Measurements from ENCODE around the gene TRIM36. TPM values are rescaled to one million over a fixed set of nuclear protein-coding genes. Genes with fewer than 3 reads are reported as not detected.

TRIM36 gene
- total and polyA plus RNA-seq, 2 of the 8 experiments (the other 6 are each of a cell fraction or from before 2014, with no cell fraction given), result 8.5 to 14.1 TPM

DNA sequence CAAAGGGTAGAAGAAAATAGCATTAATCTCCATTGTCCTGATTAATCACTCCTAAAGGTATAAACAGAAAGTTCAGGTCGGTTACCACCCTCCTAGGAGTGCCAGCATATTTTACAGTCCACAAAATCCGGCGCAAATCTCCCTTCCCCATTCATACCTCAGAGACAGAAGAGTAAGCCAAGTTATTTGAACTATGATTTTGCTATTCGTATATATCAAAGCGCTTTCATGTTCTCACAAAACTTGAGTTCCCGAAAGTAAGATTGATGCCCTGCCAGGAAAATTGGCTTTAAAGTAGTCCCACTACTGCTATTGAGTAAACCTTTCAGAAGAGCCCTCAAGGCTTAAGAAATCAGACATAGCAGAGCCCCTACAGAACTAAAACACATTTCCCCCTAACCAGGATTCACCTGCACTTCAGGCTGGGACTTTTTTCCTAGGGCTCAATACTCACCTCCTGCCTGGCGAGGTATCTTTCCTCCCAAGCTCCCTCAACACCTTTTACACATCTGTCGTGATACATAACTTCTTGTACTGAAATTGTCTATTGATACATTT is 21.8 kb upstream of the TRIM36 start:
- Histone ChIP-seq H3K36me3 (ENCODE audit: control insufficient read depth in 2 of 4, insufficient read depth in 4 of 4, low read length in 3 of 4) (no peaks in the 10 kb centered on the region), H3K79me1 (ENCODE audit: low read depth, low read length) (no peaks in the 10 kb centered on the region), H3K18ac (ENCODE audit: extremely low read depth, low read length) (no peak overlapping the region), H2BK20ac (ENCODE audit: low read length) (no peak overlapping the region), H2BK120ac (replicated peaks; ENCODE audit: low read depth, low read length) (no peak overlapping the region), H4K8ac (ENCODE audit: extremely low read depth, insufficient read depth, low read length) (no peak overlapping the region), H2AFZ (ENCODE audit: low read length) (no peak overlapping the region), H3K4ac (replicated peaks; ENCODE audit: insufficient read length, low read depth, low read length) (no peak overlapping the region), H4K5ac (ENCODE audit: insufficient read length, low read depth, low read length) (no peak overlapping the region), H3K4me1 (replicated peaks in 1 of 4; ENCODE audit: control insufficient read depth in 3 of 4, insufficient read depth in 4 of 4, low read length in 3 of 4) (peaks cover 0 to 3% (median 0%) of the 10 kb centered on the region in 4 experiments; a peak in 2 of 7 replicates), H3K4me3 (ENCODE audit: extremely low read depth in 1 of 4, insufficient read depth in 2 of 4, low read depth in 3 of 4, low read length in 4 of 4) (no peak overlapping the region), H3K23me2 (ENCODE audit: low read depth, low read length) (no peaks in the 10 kb centered on the region; the same call in 1 of the 2 replicates), H3K9me3 (ENCODE audit: insufficient read depth in 2 of 2, low read depth in 1 of 2, low read length in 1 of 2) (no peaks in the 10 kb centered on the region), H3K9ac (replicated peaks in 1 of 4; ENCODE audit: extremely low read depth in 1 of 4, low read depth in 3 of 4, low read length in 3 of 4) (no peak overlapping the region), H2BK15ac (ENCODE audit: low read length) (no peak overlapping the region), H3K14ac (ENCODE audit: insufficient read length) (no peak overlapping the region), H3K4me2 (ENCODE audit: insufficient read depth in 1 of 2, low read depth in 2 of 2, low read length in 2 of 2) (no peak overlapping the region), H2AK5ac (ENCODE audit: low read depth, low read length) (no peak overlapping the region), H4K20me1 (replicated peaks in 1 of 2; ENCODE audit: control insufficient read depth in 1 of 2, insufficient read depth in 2 of 2, low read length in 2 of 2) (no peaks in the 10 kb centered on the region), H3K79me2 (ENCODE audit: control insufficient read depth in 1 of 2, insufficient read depth in 2 of 2, low read length in 2 of 2) (no peaks in the 10 kb centered on the region), H3K27ac (ENCODE audit: low read depth, low read length) (no peak overlapping the region), H2BK12ac (ENCODE audit: low read depth, low read length) (no peak overlapping the region), H2BK5ac (ENCODE audit: low read depth, low read length) (no peak overlapping the region), H4K91ac (replicated peaks; ENCODE audit: insufficient read length, low read length) (no peak overlapping the region), H3K23ac (ENCODE audit: insufficient read length) (no peak overlapping the region), H3K27me3 (replicated peaks in 1 of 4; ENCODE audit: control insufficient read depth in 3 of 4, extremely low read depth in 1 of 4, insufficient read depth in 3 of 4, low read length in 3 of 4) (no peaks in the 10 kb centered on the region), H3K56ac (replicated peaks; ENCODE audit: insufficient read length, low read depth, low read length) (no peak overlapping the region)
- TF ChIP-seq HDAC6 (IDR thresholded peaks at IDR 0.05; ENCODE audit: low read depth, low read length) (no peak), CHD1 (IDR thresholded peaks at IDR 0.05; ENCODE audit: low read depth, low read length) (no peak), JUND (IDR thresholded peaks at IDR 0.05; ENCODE audit: low read length) (no peak), TCF12 (IDR thresholded peaks at IDR 0.05; ENCODE audit: low read depth, low read length) (no peak), KDM1A (IDR thresholded peaks at IDR 0.05; ENCODE audit: borderline replicate concordance, low read length) (no peak), SP4 (IDR thresholded peaks at IDR 0.05; ENCODE audit: low read length) (no peak), CTCF (IDR thresholded peaks at IDR 0.05; ENCODE audit: control extremely low read depth in 1 of 3, insufficient read depth in 1 of 3, low read depth in 1 of 3, low read length in 3 of 3) (no peak)
- FAIRE-seq (no peak), DNase-seq (ENCODE audit: low read depth in 1 of 2, low spot score in 2 of 2) (no peak)
- CTCF ChIA-PET (ENCODE audit: partially characterized antibody), result interaction anchor here (1.1 kb wide), 1 partner anchor 13 kb away, joined by 3 read pairs; no protein-coding TSS in a partner anchor
- WGBS, 2 experiments (ENCODE audit: extremely low coverage in 1 of 2, insufficient coverage in 1 of 2, insufficient read length in 1 of 2, insufficient replicate concordance in 2 of 2, low coverage in 1 of 2, low lambda C conversion rate in 2 of 2, missing lambda C conversion rate in 1 of 2), result 88% methylated on average over 8 of the region's 8 CpGs; no CpG with 5 or more reads in 1 of the 2 experiments
- POLR2A ChIA-PET (ENCODE audit: partially characterized antibody), result no interaction called here
